NOMO-1 (cell line): ENCODE results near the gene STX1B.
A peak's percentile ranks its signal among the peaks of the same experiment; 100 is the strongest.
"Not testable (repeated sequence)": the region's sequence is repeated elsewhere in the genome, so short reads cannot be mapped to it uniquely, and the experiment has no call there.

Source experiments
- DNase-seq, 2 experiments: peaks; one replicate each; lab custom pipeline; 2025; ENCODE audit not compliant: unreplicated experiment in 2 of 2; lab: John Stamatoyannopoulos, UW

Gene STX1B

DNA sequence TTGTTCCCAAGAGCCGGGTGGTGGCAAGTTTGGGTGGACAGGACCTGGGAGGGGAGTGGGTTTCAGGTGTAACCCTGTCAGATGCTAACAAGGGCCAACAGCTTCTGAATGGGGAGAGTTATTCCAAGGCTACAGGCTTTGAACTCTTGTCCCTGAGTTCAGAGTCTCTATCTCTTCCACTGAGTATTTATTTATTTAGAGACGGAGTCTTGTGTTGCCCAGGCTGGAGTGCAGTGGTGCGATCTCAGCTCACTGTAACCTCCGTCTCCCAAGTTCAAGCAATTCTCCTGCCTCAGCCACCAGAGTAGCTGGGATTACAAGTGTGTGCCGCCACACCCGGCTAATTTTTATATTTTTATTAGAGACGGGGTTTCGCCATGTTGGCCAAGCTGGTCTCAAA, 55.4 kb downstream of the STX1B start:
- DNase-seq: no peak

DNA sequence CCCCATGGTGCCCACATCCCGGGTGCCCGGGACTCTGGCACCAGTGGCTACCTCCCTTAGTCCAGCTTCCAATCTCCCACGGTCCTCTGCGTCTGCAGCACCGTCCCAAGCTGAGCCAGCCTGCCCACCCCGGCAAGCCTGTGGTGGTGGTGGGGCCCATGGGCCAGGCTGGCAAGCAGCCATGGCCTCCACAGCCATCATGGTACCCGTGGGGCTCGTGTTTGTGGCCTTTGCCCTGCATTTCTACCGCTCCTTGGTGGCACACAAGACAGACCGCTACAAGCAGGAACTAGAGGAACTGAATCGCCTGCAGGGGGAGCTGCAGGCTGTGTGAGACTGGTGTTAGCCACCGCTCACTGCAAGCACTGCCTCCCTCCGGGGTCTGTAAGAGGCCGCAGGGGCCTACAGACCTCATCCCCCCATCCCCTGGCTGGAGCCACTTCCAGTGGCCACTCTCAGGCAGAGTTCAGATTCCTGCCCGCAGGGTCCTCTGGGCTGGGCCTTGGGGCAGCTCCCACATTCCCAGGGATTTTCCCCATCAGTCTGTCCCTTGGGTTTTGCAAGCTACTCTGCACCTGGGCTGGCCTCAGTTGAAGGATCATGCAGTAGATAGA, 56.8 kb downstream of the STX1B start:
- peak; percentile 41 to 67 for DNase-seq

DNA sequence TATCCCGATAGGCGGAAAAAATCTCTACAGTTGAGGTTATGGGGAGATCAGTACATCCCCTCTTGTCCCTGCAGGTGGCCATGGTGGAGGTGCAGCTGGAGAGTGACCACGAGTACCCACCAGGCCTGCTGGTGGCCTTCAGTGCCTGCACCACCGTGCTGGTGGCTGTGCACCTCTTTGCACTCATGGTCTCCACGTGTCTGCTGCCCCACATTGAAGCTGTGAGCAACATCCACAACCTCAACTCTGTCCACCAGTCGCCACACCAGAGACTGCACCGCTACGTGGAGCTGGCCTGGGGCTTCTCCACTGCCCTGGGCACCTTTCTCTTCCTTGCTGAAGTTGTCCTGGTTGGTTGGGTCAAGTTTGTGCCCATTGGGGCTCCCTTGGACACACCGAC, 57.3 kb downstream of the STX1B start:
- no peak for DNase-seq

DNA sequence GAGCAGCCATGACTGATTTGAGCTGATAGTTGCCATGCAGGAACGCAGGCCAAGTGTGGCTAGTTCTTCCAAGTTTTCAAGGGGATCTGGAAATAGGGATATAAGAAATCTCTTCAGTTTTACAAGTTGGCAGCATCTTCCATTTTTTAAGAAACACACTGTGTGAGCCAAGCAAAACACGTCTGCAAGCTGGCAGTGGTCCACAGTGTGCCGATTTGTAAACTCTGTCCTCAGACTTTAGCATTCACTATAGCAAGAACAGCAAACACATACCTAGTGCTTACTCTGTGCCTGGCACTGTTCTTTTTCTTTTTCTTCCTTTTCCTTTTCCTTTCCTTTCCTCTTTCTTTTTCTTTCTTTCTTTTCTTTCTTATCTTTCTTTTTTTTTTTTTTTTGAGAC, 58.7 kb downstream of the STX1B start:
- no peak for DNase-seq

DNA sequence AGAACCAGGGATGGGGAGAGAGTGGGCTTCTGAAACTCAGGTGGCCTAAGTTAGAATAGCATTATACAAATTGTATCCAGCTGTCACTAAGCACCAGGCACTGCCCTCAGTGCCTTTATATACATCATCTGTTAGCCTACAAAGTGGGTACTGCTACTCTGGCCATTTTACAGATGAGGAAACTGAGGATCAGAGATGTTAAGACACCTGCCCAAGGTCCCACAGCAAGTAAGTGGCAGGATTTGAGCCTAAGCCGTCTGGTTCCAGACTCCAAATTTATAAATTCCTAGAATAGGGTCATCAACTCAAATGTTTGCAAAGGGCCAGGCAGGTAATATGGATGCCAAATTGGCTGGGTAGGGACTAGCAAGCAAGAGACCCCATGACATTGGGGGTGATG, 59.2 kb downstream of the STX1B start:
- no peak for DNase-seq

DNA sequence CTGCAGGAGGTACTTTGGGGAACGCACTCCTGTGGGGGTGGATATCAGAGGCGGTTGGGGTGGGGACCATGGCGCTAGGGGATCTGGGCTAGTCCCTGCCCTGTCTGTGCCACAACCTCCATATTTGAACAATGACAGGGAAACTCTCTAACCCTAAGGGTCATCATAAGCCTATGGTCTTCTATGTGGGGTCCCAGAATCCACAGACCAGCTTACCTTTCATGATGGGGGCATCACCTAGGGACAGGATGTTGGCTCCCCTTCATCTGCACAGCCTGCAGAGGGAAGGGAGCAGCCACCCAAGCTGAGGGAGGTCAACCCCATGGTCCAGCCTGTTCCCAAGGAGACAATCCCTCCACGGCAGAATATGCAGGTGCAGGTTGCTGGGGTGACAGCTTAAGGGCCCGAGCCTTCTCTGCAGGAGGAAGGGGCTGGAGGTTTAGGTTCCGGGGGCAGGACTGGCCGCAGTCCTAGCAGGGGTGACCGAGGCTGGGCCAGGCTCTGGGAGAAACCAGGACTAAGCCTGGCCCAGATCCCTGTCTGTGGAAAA, 59.8 kb downstream of the STX1B start:
- no peak for DNase-seq

DNA sequence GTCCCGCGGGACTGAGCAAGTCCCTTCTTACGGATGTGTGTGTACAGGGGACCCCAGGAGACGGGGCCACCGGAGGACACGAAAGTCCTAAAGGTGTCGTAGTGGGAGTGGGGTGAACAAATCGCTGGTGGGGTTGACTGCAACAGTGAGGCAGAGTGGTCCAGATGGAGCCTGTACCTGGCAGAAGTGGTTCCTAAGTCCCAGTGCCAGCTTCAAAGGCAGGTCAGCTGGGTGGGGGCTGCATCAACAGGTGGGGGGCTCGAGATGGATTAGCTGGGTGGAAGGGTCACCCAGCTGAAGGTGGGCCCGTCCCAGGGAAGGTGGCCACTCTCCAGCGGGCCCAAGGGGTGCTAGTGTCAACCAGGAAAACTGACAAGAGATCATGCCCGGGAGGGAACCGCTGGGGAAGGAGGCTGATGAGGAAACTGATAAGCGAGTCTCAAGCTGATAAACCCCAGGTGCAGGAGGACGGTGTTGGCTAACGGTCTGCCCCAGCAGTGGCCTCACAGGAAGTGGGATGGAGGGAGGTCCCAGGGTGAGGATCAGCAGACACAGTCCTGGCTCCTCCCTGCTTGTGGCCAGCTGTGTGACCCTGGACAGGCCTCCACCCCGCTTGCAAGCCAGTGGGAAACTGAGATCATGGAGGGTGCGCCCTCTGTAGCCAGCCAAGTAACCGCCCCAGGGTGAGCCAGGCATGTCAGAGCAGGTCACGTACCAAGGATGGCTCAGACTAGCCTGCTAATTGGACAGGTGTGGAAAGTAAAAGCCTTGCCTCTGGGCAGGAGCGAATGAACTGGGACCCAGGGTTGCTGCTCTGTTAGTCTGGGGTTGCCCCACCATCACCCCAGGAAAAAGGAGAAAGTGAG, 60.6 kb downstream of the STX1B start:
- peak; percentile 21 to 42 for DNase-seq

DNA sequence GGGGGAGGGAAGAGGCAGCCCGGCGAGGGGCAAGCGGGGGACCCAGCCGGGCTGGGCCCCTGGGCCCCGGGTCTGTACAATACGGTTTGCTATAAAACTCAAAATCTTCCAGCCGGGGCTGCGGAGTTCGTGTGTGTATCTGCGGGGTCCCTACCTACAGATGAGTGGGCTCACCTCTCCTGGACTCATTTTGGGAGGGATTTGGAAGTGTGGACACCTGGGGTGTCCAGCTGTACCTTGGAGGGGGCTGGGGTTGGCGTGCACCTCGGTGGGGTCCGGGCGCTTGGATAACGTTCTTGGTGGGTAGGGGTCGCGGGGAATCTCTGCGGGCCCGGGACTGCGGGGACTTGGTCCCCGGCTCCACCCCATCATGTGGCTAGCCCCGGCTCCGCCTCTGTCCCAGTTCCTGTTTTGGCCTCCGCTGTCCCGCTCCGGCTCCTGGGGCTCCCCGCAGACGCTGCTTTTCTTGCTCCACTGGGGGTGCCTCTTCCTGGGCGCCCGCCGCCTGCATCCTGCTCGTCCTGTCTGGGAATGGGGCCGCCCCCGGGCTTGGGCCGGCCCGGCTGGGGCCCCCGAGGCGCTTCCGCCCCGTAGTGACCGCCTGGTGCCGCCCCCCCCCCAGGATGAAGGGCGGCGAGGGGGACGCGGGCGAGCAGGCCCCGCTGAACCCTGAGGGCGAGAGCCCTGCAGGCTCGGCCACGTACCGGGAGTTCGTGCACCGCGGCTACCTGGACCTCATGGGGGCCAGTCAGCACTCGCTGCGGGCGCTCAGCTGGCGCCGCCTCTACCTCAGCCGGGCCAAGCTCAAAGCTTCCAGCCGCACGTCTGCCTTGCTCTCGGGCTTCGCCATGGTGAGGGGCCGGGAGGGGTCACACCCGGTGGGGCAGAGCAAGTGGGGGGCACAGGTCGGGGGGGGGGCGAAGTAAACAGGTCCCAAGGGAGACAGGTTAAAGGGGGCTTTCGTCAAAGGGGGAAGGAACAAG, 61.5 kb downstream of the STX1B start, which contains the start of gene ORAI3:
TSS of gene ORAI3 (plus strand) at position 402 of the 983 bp plus-strand sequence. CDS start at position 624, 222 bp downstream.
- peak; percentile 81 to 82 for DNase-seq

DNA sequence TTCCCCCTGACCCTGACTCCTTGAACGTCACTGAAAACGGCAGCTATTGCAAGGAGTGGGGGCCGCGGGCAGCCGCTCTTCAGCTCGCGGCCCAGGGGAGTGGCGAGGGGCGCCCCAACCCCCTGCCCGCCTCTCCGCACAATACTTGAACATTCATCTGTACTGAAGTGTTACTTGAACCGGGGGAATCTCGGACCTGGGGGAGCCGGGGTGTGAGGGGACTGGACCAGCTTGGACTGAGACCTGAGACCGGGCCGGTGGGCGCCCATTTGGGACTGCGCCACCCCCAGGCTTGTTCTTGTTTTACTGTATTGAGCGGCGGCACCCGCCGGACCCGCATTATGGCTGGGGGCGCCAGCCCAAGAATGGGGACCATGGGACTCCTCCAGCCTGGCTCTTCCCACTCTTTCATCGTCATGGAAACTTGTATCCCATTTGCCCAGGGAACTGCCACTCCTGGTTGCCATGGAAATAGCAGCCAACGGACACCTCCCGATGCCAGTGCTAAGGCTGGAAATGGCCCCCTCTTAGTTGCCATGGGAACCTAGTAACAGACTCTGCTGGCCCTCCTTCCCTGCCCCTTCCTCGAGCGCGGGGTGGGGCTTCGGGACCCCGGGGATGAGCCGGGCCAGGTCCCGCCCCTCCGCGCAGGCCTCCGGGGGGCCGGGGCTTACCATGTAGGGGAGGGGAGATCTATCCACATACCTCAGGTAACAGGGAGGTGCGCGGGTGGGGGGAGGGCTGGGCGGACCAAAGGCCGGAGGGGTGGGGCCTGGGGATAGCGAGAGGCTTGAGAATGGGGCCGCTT, 62.4 kb downstream of the STX1B start:
- no peak for DNase-seq

DNA sequence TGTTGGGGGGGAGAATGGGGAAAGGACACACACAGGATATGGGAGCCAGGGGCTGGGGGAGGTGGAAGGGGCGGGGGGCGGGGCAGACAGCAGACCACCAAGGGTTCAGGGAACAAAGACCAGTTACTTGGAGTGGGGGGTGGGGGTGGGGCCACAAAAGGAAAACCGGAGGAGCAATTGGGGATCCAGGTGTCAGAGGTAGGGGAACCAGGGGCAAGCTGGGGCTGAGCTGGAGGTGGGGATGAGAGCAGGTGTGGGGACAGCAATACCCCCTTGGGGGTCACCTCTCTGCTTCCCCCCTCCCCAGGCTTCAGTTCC, 62.9 kb downstream of the STX1B start:
- DNase-seq: no peak

DNA sequence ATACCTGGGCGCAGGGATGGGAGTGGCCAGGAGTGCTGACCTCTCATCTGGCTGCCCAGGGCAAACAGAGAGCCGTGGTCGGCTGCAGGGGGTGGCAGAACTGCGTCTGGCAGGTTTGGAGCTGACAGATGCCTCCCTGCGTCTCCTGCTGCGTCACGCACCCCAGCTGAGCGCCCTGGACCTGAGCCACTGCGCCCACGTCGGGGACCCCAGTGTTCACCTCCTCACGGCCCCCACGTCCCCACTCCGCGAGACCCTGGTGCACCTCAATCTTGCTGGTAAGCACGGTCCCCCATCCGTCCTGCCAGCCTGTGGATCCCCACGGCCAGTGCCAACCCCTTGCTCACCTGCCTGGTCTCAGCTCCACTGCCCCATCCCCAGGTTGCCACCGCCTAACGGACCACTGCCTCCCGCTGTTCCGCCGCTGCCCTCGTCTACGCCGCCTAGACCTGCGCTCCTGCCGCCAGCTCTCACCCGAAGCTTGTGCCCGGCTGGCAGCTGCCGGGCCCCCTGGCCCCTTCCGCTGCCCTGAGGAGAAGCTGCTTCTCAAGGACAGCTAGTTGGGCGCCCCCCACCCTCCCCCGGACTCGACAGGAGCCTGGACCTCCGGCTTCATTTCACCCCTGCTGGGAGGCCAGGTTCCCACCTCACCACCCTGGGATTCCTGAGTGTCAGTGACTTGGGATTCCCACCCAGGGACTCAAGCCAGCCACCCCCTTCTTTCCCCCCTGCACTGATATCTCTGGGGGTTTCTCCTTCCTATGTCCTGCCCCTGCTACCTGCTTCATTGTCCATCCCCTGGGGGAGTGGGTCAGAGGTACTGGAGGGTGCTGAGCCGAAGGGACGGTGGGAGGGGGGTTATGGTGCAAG, 63.5 kb downstream of the STX1B start:
- DNase-seq: no peak

DNA sequence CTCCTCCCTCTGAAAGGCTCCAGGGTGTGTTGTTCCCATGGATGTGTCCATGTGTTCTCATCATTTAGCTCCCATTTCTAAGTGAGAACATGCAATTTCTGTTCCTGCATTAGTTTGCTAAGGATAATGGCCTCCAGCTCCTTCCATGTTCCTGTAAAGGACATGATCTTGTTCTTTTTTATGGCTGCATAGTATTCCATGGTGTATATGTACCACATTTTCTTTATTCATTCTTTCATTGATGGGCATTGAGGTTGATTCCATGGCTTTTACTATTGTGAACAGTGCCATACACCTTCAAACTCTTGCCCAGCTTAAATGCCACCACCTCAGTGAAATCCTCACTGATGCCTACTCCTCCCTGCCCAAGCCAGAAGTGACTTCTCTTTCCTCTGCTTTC, 66.1 kb downstream of the STX1B start:
- no peak for DNase-seq

DNA sequence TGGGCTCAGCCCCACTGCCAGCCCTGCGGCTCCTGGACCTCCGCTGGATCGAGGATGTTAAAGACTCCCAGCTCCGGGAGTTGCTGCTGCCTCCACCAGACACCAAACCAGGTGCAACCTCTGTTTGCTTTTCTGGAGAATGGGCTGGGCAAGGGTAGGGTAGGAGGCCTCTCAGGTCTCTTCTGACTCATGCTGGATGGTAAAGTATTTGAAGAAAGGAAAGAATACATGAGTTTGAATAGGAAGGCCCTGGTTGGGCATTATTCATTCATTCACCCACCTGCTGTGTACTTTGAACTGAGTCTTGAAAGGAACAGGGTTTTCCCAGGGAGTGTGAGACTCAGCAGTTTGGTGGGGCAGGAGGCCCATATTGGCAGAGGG, 68.0 kb downstream of the STX1B start:
- DNase-seq: no peak

DNA sequence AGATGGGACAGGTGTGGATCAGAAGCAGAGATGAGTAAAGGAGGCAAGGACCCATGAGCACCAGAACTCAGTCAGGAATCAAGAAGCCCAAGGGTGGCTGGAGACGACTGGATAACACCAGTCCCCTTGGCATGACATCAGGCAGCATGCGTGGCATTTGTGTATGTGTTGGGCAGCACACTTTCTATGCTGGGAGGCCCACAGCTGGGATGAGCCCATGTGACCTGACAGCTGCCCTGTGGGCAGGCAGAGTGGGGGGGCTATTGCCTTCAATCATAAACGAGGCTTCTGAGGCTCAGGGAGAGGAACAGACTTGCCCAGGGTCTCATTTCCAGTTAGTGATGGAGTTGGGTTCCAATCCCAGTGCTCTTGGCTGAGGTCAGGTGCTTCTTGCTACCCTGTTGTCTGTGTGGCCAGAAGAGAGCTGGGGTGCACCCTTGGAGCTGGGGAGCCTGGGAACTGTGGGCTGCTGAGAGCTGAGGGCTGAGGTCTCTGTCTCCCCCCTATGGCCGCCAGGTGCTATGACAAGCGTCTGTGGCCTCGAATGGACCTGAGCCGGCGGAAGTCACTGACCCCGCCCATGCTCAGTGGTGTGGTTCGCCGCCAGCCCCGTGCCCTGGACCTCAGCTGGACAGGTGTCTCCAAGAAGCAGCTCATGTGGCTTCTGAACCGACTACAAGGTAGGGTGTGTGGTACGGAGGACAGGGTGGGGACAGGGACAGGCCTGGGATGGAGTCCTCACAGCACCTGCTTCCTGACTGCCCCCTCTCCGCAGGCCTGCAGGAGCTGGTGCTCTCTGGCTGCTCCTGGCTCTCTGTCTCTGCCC, 68.6 kb downstream of the STX1B start:
- DNase-seq: peak; percentile 64 to 79

DNA sequence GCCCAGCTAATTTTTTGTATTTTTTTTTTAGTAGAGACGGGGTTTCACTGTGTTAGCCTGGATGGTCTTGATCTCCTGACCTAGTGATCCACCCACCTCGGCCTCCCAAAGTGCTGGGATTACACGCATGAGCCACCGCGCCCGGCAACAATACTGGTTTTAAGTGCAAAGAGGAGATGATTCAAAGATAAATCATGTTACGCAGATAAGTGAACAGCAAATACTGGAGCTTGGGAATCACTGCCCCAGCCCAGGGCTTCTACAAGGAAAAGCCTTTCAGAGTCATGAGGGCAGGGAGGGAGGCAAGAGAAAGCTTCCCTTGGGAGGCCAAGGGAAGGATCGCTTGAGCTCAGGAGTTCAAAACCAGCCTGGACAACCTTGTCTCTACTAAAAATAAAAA, 70.9 kb downstream of the STX1B start:
- not testable (repeated sequence) for DNase-seq
